ENCODE data around the gene CD3D. TPM values are rescaled to one million over a fixed set of nuclear protein-coding genes. Genes with fewer than 3 reads are reported as not detected.

CD3D gene
- total RNA-seq, 4 donors from 2014 or later: 1.1 TPM; not detected in 3

- H3K4me1 ChIP-seq: no peaks in the 10 kb centered on the region
- H3K36me3 ChIP-seq: no peaks in the 10 kb centered on the region
- no peak overlapping the region for H3K27ac ChIP-seq
- peaks cover 0 to 5% (median 0%) of the 10 kb centered on the region in 4 donors for H3K9me3 ChIP-seq
- H3K27me3 ChIP-seq: no peaks in the 10 kb centered on the region
- no peak overlapping the region for H3K4me3 ChIP-seq
- no peak for DNase-seq (ENCODE audit: low spot score in 2 of 2)
- no peak for TF ChIP-seq CTCF (IDR thresholded peaks at IDR 0.05)
- TF ChIP-seq EP300 (IDR thresholded peaks at IDR 0.05): no peak
- no peak for TF ChIP-seq POLR2A (IDR thresholded peaks at IDR 0.05)
Measured at GRCh38 chr11:118328745-118329144, 13.8 kb downstream of the CD3D start.

DNA sequence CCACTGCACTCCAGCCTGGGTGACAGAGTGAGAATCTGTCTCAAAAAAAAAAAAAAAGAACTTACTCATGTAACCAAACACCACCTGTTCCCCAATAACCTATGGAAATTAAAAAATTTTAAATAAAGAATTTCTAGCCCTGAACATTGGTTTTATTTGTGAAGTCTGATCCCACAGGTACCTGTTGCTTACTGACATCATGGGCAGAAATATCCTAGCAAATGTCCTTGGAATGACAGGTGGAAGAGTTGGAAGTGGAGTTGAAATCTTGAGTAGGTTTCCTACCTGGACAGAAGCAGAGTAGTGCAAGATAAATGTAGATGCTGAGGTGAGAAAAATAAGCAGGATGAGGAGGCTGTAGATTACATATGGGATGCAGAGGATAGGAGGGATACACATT lies 17.2 kb downstream of the CD3D start:
- peaks cover 0 to 8% (median 0%) of the 10 kb centered on the region in 4 donors for H3K4me1 ChIP-seq
- DNase-seq (ENCODE audit: low spot score in 2 of 2): no peak
- H3K27me3 ChIP-seq: no peaks in the 10 kb centered on the region
- peaks cover 0 to 5% (median 0%) of the 10 kb centered on the region in 4 donors for H3K9me3 ChIP-seq
- H3K27ac ChIP-seq: no peak overlapping the region
- no peaks in the 10 kb centered on the region for H3K36me3 ChIP-seq
- no peak overlapping the region for H3K4me3 ChIP-seq
- no peak for TF ChIP-seq CTCF (IDR thresholded peaks at IDR 0.05)

DNA sequence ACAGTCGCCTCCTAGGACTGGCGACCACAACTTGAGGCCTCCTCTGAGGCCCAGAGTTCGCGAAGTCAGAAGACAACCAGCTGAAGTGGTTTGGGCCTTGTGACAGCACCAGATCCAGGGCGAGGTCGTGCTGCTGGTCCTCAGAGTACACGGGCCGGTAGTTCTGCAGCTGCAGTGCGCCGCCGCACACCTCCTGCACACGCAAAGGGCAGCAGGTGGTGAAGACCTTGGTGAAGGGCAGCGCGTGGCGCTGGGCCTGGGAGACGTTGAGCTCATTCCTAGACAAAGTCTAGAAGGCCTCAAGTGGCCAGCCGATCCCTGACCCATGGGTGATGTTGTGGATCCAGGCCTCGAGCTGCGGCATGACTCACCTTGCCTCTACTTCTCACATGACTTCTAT lies 19.8 kb downstream of the CD3D start:
- no peak for DNase-seq (ENCODE audit: low spot score in 2 of 2)
- peaks cover 0 to 12% (median 0%) of the 10 kb centered on the region in 4 donors for H3K4me1 ChIP-seq
- H3K9me3 ChIP-seq: no peaks in the 10 kb centered on the region
- H3K27me3 ChIP-seq: no peaks in the 10 kb centered on the region
- WGBS, 2 donors: 91 to 93% methylated on average over 17 to 19 of the region's 19 CpGs
- no peaks in the 10 kb centered on the region for H3K36me3 ChIP-seq
- H3K4me3 ChIP-seq: no peak overlapping the region
- TF ChIP-seq EP300 (IDR thresholded peaks at IDR 0.05): no peak
- no peak for TF ChIP-seq CTCF (IDR thresholded peaks at IDR 0.05)
- TF ChIP-seq POLR2A (IDR thresholded peaks at IDR 0.05): no peak
- no peak overlapping the region for H3K27ac ChIP-seq

DNA sequence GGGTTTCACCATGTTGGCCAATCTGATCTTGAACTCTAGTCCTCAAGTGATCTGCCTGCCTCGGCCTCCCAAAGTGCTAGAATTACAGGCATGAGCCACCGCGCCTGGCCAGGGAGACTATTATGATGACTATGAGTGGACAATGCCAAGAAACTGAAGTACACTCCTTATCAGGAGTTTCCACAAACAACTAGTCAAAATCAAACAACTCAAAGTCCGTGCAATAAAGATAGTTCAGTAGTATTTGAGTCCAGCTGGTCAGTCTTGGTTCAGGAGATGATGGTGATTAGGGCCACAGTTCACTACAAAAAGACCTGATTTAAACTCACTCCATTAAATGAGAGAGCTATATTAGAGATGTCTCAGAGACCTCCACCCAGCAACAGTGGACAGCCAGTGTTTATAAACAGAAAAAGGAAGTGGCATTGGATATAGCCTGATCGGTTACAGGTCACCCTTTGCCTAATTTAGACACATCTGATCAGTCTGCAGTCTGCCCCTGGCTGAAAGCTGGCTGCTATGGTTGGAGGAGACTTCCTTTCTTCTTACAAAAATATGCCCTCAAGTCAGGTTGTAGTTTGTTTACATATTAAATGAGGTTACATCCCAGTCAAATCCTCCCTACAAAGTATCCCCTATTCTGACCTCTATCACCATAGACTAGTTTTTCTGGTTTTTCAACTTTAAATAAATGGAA lies 21.0 kb downstream of the CD3D start:
- Histone ChIP-seq H3K9me3 (no peaks in the 10 kb centered on the region), H3K27me3 (no peaks in the 10 kb centered on the region), H3K27ac (no peak overlapping the region), H3K36me3 (no peaks in the 10 kb centered on the region), H3K4me3 (no peak overlapping the region), H3K4me1 (peaks cover 0 to 17% (median 3%) of the 10 kb centered on the region in 4 donors)
- TF ChIP-seq EP300 (IDR thresholded peaks at IDR 0.05): no peak
- TF ChIP-seq CTCF (IDR thresholded peaks at IDR 0.05): no peak
- no peak for TF ChIP-seq POLR2A (IDR thresholded peaks at IDR 0.05)
- no peak for DNase-seq (ENCODE audit: low spot score in 2 of 2)
- 80 to 84% methylated on average over 5 of the region's 5 CpGs for WGBS, 2 donors

GRCh38 chr11:118320515-118320914 lies 22.0 kb downstream of the CD3D start:
- Histone ChIP-seq H3K36me3 (no peaks in the 10 kb centered on the region), H3K27me3 (peaks cover 0 to 1% of the 10 kb centered on the region in 2 donors), H3K4me3 (no peak overlapping the region), H3K27ac (no peak overlapping the region), H3K9me3 (no peaks in the 10 kb centered on the region), H3K4me1 (peaks cover 0 to 27% (median 8%) of the 10 kb centered on the region in 4 donors)
- no peak for TF ChIP-seq POLR2A (IDR thresholded peaks at IDR 0.05)
- TF ChIP-seq EP300 (IDR thresholded peaks at IDR 0.05): no peak
- TF ChIP-seq CTCF (IDR thresholded peaks at IDR 0.05): no peak
- 89 to 94% methylated on average over 3 of the region's 3 CpGs for WGBS, 2 donors
- no peak for DNase-seq (ENCODE audit: low spot score in 2 of 2)
